ENCODE data around the gene TEX14. TPM values are rescaled to one million over a fixed set of nuclear protein-coding genes. Genes with fewer than 3 reads are reported as not detected.
"Not testable (repeated sequence)": the region's sequence is repeated elsewhere in the genome, so short reads cannot be mapped to it uniquely, and the experiment has no call there.

TEX14 gene
- polyA plus RNA-seq, 2 donors = 0.02 to 0.05 TPM

GRCh38 chr17:58595194-58595792 is 96.6 kb downstream of the TEX14 start:
- H3K36me3 ChIP-seq (ENCODE audit: control insufficient read depth in 2 of 2, insufficient read depth in 2 of 2, low read length in 1 of 2) = no peaks in the 10 kb centered on the region
- 83 to 84% methylated on average over 5 of the region's 5 CpGs for WGBS, 2 donors
- H3K9me3 ChIP-seq (ENCODE audit: control insufficient read depth in 2 of 2, insufficient read depth in 1 of 2, low read depth in 1 of 2, low read length in 1 of 2) = no peaks in the 10 kb centered on the region
- no peak overlapping the region for H3K4me3 ChIP-seq (ENCODE audit: low read depth in 1 of 2, low read length in 2 of 2)
- no peak overlapping the region for H3K27ac ChIP-seq (ENCODE audit: low read depth in 2 of 2, low read length in 1 of 2)
- no peaks in the 10 kb centered on the region for H3K4me1 ChIP-seq (ENCODE audit: control insufficient read depth in 2 of 2, insufficient read depth in 2 of 2, low read length in 1 of 2)
- H3K27me3 ChIP-seq (ENCODE audit: control insufficient read depth in 1 of 2, insufficient read depth in 2 of 2, low read length in 2 of 2) = no peaks in the 10 kb centered on the region

- Histone ChIP-seq H3K36me3 (ENCODE audit: control insufficient read depth in 2 of 2, insufficient read depth in 2 of 2, low read length in 1 of 2) (no peaks in the 10 kb centered on the region), H3K9me3 (ENCODE audit: control insufficient read depth in 2 of 2, insufficient read depth in 1 of 2, low read depth in 1 of 2, low read length in 1 of 2) (no peaks in the 10 kb centered on the region), H3K4me3 (ENCODE audit: low read depth in 1 of 2, low read length in 2 of 2) (no peak overlapping the region), H3K27me3 (ENCODE audit: control insufficient read depth in 1 of 2, insufficient read depth in 2 of 2, low read length in 2 of 2) (no peaks in the 10 kb centered on the region), H3K27ac (ENCODE audit: low read depth in 2 of 2, low read length in 1 of 2) (no peak overlapping the region), H3K4me1 (ENCODE audit: control insufficient read depth in 2 of 2, insufficient read depth in 2 of 2, low read length in 1 of 2) (no peaks in the 10 kb centered on the region)
- 93 to 95% methylated on average over 1 of the region's 1 CpG for WGBS, 2 donors
Observed at GRCh38 chr17:58593123-58593522, 98.7 kb downstream of the TEX14 start.

- H3K27ac ChIP-seq (ENCODE audit: low read depth in 2 of 2, low read length in 1 of 2) = no peak overlapping the region
- no peaks in the 10 kb centered on the region for H3K36me3 ChIP-seq (ENCODE audit: control insufficient read depth in 2 of 2, insufficient read depth in 2 of 2, low read length in 1 of 2)
- 89% methylated on average over 6 of the region's 6 CpGs for WGBS, 2 donors
- H3K4me3 ChIP-seq (ENCODE audit: low read depth in 1 of 2, low read length in 2 of 2) = no peak overlapping the region
- no peaks in the 10 kb centered on the region for H3K9me3 ChIP-seq (ENCODE audit: control insufficient read depth in 2 of 2, insufficient read depth in 1 of 2, low read depth in 1 of 2, low read length in 1 of 2)
- H3K27me3 ChIP-seq (ENCODE audit: control insufficient read depth in 1 of 2, insufficient read depth in 2 of 2, low read length in 2 of 2) = no peaks in the 10 kb centered on the region
- H3K4me1 ChIP-seq (ENCODE audit: control insufficient read depth in 2 of 2, insufficient read depth in 2 of 2, low read length in 1 of 2) = no peaks in the 10 kb centered on the region
Observed at GRCh38 chr17:58591455-58591854, 100.4 kb downstream of the TEX14 start.

- Histone ChIP-seq H3K9me3 (ENCODE audit: control insufficient read depth in 2 of 2, insufficient read depth in 1 of 2, low read depth in 1 of 2, low read length in 1 of 2) (no peaks in the 10 kb centered on the region), H3K27ac (ENCODE audit: low read depth in 2 of 2, low read length in 1 of 2) (no peak overlapping the region), H3K27me3 (ENCODE audit: control insufficient read depth in 1 of 2, insufficient read depth in 2 of 2, low read length in 2 of 2) (no peaks in the 10 kb centered on the region), H3K4me1 (ENCODE audit: control insufficient read depth in 2 of 2, insufficient read depth in 2 of 2, low read length in 1 of 2) (no peaks in the 10 kb centered on the region), H3K36me3 (ENCODE audit: control insufficient read depth in 2 of 2, insufficient read depth in 2 of 2, low read length in 1 of 2) (no peaks in the 10 kb centered on the region), H3K4me3 (ENCODE audit: low read depth in 1 of 2, low read length in 2 of 2) (no peak overlapping the region)
- 76 to 78% methylated on average over 2 of the region's 2 CpGs for WGBS, 2 donors
Observed at GRCh38 chr17:58590377-58590776, 101.5 kb downstream of the TEX14 start.

- Histone ChIP-seq H3K27ac (ENCODE audit: low read depth in 2 of 2, low read length in 1 of 2) (no peak overlapping the region), H3K27me3 (ENCODE audit: control insufficient read depth in 1 of 2, insufficient read depth in 2 of 2, low read length in 2 of 2) (no peaks in the 10 kb centered on the region), H3K9me3 (ENCODE audit: control insufficient read depth in 2 of 2, insufficient read depth in 1 of 2, low read depth in 1 of 2, low read length in 1 of 2) (no peaks in the 10 kb centered on the region), H3K36me3 (ENCODE audit: control insufficient read depth in 2 of 2, insufficient read depth in 2 of 2, low read length in 1 of 2) (no peaks in the 10 kb centered on the region), H3K4me3 (ENCODE audit: low read depth in 1 of 2, low read length in 2 of 2) (no peak overlapping the region), H3K4me1 (ENCODE audit: control insufficient read depth in 2 of 2, insufficient read depth in 2 of 2, low read length in 1 of 2) (no peaks in the 10 kb centered on the region)
- 4 to 8% methylated on average over 2 of the region's 2 CpGs for WGBS, 2 donors
Observed at GRCh38 chr17:58587713-58588117, 104.1 kb downstream of the TEX14 start.

DNA sequence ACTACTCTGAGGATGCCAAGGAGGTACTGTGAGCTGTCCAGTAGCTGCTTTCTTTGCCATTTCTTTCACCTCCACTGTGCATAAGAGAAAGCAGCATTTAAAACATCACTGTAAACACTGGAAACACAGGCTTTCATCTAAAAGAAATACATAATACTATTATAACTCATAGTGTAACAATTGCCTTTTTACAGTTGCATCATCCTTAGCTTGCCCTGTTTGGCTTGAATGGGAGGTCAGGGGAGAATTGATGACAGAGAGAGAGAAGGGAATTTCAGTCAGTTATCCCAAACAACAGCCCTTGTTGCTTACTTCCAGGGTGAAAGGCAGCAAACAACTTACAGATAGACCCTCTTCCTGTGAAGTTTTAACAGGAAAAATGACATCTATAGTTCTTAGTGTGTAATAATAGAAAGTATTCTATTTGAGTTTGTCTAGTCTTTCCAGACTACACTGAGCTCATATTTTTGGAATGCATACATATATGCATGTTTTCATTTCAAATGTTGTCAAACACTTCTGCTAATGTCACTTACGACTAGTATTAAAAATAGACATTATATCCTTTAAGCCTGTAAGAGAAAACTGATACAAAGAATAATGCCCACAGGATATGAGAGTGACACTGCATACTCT is 105.7 kb downstream of the TEX14 start:
- Histone ChIP-seq H3K36me3 (ENCODE audit: control insufficient read depth in 2 of 2, insufficient read depth in 2 of 2, low read length in 1 of 2) (no peaks in the 10 kb centered on the region), H3K4me1 (ENCODE audit: control insufficient read depth in 2 of 2, insufficient read depth in 2 of 2, low read length in 1 of 2) (no peaks in the 10 kb centered on the region)
- 40 to 55% methylated on average over 1 of the region's 1 CpG for WGBS, 2 donors

GRCh38 chr17:58585554-58585953 is 106.3 kb downstream of the TEX14 start:
- Histone ChIP-seq H3K4me3 (ENCODE audit: low read depth in 1 of 2, low read length in 2 of 2) (no peak overlapping the region), H3K4me1 (ENCODE audit: control insufficient read depth in 2 of 2, insufficient read depth in 2 of 2, low read length in 1 of 2) (no peaks in the 10 kb centered on the region), H3K36me3 (ENCODE audit: control insufficient read depth in 2 of 2, insufficient read depth in 2 of 2, low read length in 1 of 2) (no peaks in the 10 kb centered on the region), H3K27ac (ENCODE audit: low read depth in 2 of 2, low read length in 1 of 2) (peak overlapping the region in 1 of 2 donors; percentile 11), H3K27me3 (ENCODE audit: control insufficient read depth in 1 of 2, insufficient read depth in 2 of 2, low read length in 2 of 2) (no peaks in the 10 kb centered on the region), H3K9me3 (ENCODE audit: control insufficient read depth in 2 of 2, insufficient read depth in 1 of 2, low read depth in 1 of 2, low read length in 1 of 2) (no peaks in the 10 kb centered on the region)
- 75 to 83% methylated on average over 10 of the region's 10 CpGs for WGBS, 2 donors

More for the DNA sequence above, 105.7 kb downstream of the TEX14 start:
- Histone ChIP-seq H3K27ac (ENCODE audit: low read depth in 2 of 2, low read length in 1 of 2) (peak overlapping the region in 1 of 2 donors; percentile 11), H3K4me3 (ENCODE audit: low read depth in 1 of 2, low read length in 2 of 2) (no peak overlapping the region), H3K27me3 (ENCODE audit: control insufficient read depth in 1 of 2, insufficient read depth in 2 of 2, low read length in 2 of 2) (no peaks in the 10 kb centered on the region), H3K9me3 (ENCODE audit: control insufficient read depth in 2 of 2, insufficient read depth in 1 of 2, low read depth in 1 of 2, low read length in 1 of 2) (no peaks in the 10 kb centered on the region)

GRCh38 chr17:58583486-58583885 is 108.4 kb downstream of the TEX14 start:
- no peaks in the 10 kb centered on the region for H3K9me3 ChIP-seq (ENCODE audit: control insufficient read depth in 2 of 2, insufficient read depth in 1 of 2, low read depth in 1 of 2, low read length in 1 of 2)
- no peaks in the 10 kb centered on the region for H3K36me3 ChIP-seq (ENCODE audit: control insufficient read depth in 2 of 2, insufficient read depth in 2 of 2, low read length in 1 of 2)
- no peaks in the 10 kb centered on the region for H3K27me3 ChIP-seq (ENCODE audit: control insufficient read depth in 1 of 2, insufficient read depth in 2 of 2, low read length in 2 of 2)
- no peak overlapping the region for H3K4me3 ChIP-seq (ENCODE audit: low read depth in 1 of 2, low read length in 2 of 2)
- H3K4me1 ChIP-seq (ENCODE audit: control insufficient read depth in 2 of 2, insufficient read depth in 2 of 2, low read length in 1 of 2) = no peaks in the 10 kb centered on the region
- 57 to 69% methylated on average over 5 of the region's 5 CpGs for WGBS, 2 donors
- H3K27ac ChIP-seq (ENCODE audit: low read depth in 2 of 2, low read length in 1 of 2) = peak overlapping the region in 1 of 2 donors; percentile 20

DNA sequence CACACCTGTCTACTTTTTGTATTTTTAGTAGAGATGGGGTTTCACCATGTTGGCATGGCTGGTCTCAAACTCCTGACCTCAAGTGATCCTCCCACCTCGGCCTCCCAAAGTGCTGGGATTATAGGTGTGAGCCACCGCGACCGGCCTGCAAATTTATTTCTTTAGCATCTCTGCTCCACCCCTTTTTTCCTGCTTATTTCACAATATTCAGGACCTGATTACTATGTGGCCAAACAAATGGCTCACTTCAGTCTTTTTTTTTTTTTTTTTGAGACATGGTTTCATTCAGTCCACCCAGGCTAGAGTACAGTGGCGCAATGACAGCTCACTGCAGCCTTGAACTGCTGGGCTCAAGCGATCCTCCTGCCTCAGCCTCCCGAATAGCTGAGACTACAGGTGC is 109.1 kb downstream of the TEX14 start:
- not testable (repeated sequence) for H3K4me1 ChIP-seq (ENCODE audit: control insufficient read depth in 2 of 2, insufficient read depth in 2 of 2, low read length in 1 of 2); H3K9me3 ChIP-seq (ENCODE audit: control insufficient read depth in 2 of 2, insufficient read depth in 1 of 2, low read depth in 1 of 2, low read length in 1 of 2); H3K27me3 ChIP-seq (ENCODE audit: control insufficient read depth in 1 of 2, insufficient read depth in 2 of 2, low read length in 2 of 2); H3K4me3 ChIP-seq (ENCODE audit: low read depth in 1 of 2, low read length in 2 of 2); H3K36me3 ChIP-seq (ENCODE audit: control insufficient read depth in 2 of 2, insufficient read depth in 2 of 2, low read length in 1 of 2)
- H3K27ac ChIP-seq (ENCODE audit: low read depth in 2 of 2, low read length in 1 of 2) = peak overlapping the region in 1 of 2 donors; percentile 19
- 86 to 90% methylated on average over 7 of the region's 7 CpGs for WGBS, 2 donors

DNA sequence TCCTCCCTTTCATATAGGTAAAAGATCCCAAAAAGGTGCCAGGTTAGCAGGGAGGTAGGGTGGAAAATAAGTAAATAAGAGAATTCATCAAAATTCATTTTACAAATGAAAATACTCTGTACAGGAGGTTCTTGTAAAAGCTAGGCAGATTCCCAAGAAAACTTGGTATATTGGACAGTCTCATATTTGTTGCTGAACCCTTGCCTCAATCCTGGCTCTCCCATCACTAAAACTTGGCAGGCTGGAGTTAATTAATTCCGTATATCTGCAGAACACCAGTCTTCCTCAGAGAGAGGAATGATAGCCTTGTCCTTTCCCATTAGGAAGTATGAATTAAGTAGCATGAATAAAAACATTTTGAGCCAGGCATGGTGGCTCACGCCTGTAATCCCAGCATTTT is 111.2 kb downstream of the TEX14 start:
- Histone ChIP-seq H3K36me3 (ENCODE audit: control insufficient read depth in 2 of 2, insufficient read depth in 2 of 2, low read length in 1 of 2) (no peaks in the 10 kb centered on the region), H3K4me3 (ENCODE audit: low read depth in 1 of 2, low read length in 2 of 2) (no peak overlapping the region), H3K27me3 (ENCODE audit: control insufficient read depth in 1 of 2, insufficient read depth in 2 of 2, low read length in 2 of 2) (no peaks in the 10 kb centered on the region), H3K27ac (ENCODE audit: low read depth in 2 of 2, low read length in 1 of 2) (no peak overlapping the region), H3K9me3 (ENCODE audit: control insufficient read depth in 2 of 2, insufficient read depth in 1 of 2, low read depth in 1 of 2, low read length in 1 of 2) (no peaks in the 10 kb centered on the region), H3K4me1 (ENCODE audit: control insufficient read depth in 2 of 2, insufficient read depth in 2 of 2, low read length in 1 of 2) (no peaks in the 10 kb centered on the region)
- WGBS, 2 donors = 84 to 95% methylated on average over 2 of the region's 2 CpGs

Data from esophagus (tissue), 2 donors.